ENCODE measurements around the gene CDK10.
"Not testable (repeated sequence)": the region's sequence is repeated elsewhere in the genome, so short reads cannot be mapped to it uniquely, and the experiment has no call there.

CDK10 gene

GRCh38 chr16:89694784-89695085, 8.2 kb downstream of the CDK10 start:
- H3K27ac ChIP-seq (ENCODE audit: low read depth, low read length); H3K9ac ChIP-seq (ENCODE audit: low read depth in 1 of 2, low read length in 2 of 2); H3K9me3 ChIP-seq (ENCODE audit: control insufficient read depth in 1 of 2, low read length in 2 of 2); H3K4me3 ChIP-seq (ENCODE audit: low read depth in 1 of 2, low read length in 2 of 2); H3K27me3 ChIP-seq (ENCODE audit: control insufficient read depth in 1 of 2, insufficient read depth in 2 of 2, low read length in 2 of 2): not testable (repeated sequence)
- Histone ChIP-seq H3K4me1 (ENCODE audit: control insufficient read depth in 1 of 2, insufficient read depth in 2 of 2, low read length in 2 of 2) (peaks cover 5 to 21% of the 10 kb centered on the region in 2 donors), H3K36me3 (ENCODE audit: control insufficient read depth in 1 of 2, insufficient read depth in 2 of 2, low read length in 2 of 2) (peaks cover 28 to 56% of the 10 kb centered on the region in 2 donors)

- H3K27ac ChIP-seq (ENCODE audit: low read depth, low read length): no peak overlapping the region
- H3K36me3 ChIP-seq (ENCODE audit: control insufficient read depth in 1 of 2, insufficient read depth in 2 of 2, low read length in 2 of 2): peaks cover 27 to 51% of the 10 kb centered on the region in 2 donors
- H3K9ac ChIP-seq (ENCODE audit: low read depth in 1 of 2, low read length in 2 of 2): no peak overlapping the region
- H3K9me3 ChIP-seq (ENCODE audit: control insufficient read depth in 1 of 2, low read length in 2 of 2): no peaks in the 10 kb centered on the region
- H3K27me3 ChIP-seq (ENCODE audit: control insufficient read depth in 1 of 2, insufficient read depth in 2 of 2, low read length in 2 of 2): no peaks in the 10 kb centered on the region
- peaks cover 8 to 26% of the 10 kb centered on the region in 2 donors for H3K4me1 ChIP-seq (ENCODE audit: control insufficient read depth in 1 of 2, insufficient read depth in 2 of 2, low read length in 2 of 2)
- no peak overlapping the region for H3K4me3 ChIP-seq (ENCODE audit: low read depth in 1 of 2, low read length in 2 of 2)
Measured at GRCh38 chr16:89695086-89695874, 8.8 kb downstream of the CDK10 start.

GRCh38 chr16:89695875-89696669, 9.6 kb downstream of the CDK10 start:
- Histone ChIP-seq H3K27ac (ENCODE audit: low read depth, low read length) (no peak overlapping the region), H3K9me3 (ENCODE audit: control insufficient read depth in 1 of 2, low read length in 2 of 2) (no peaks in the 10 kb centered on the region), H3K9ac (ENCODE audit: low read depth in 1 of 2, low read length in 2 of 2) (no peak overlapping the region), H3K4me3 (ENCODE audit: low read depth in 1 of 2, low read length in 2 of 2) (no peak overlapping the region), H3K4me1 (ENCODE audit: control insufficient read depth in 1 of 2, insufficient read depth in 2 of 2, low read length in 2 of 2) (peaks cover 12 to 31% of the 10 kb centered on the region in 2 donors), H3K27me3 (ENCODE audit: control insufficient read depth in 1 of 2, insufficient read depth in 2 of 2, low read length in 2 of 2) (no peaks in the 10 kb centered on the region), H3K36me3 (ENCODE audit: control insufficient read depth in 1 of 2, insufficient read depth in 2 of 2, low read length in 2 of 2) (peaks cover 22 to 45% of the 10 kb centered on the region in 2 donors)

- Histone ChIP-seq H3K4me3 (ENCODE audit: low read depth in 1 of 2, low read length in 2 of 2) (no peak overlapping the region), H3K9me3 (ENCODE audit: control insufficient read depth in 1 of 2, low read length in 2 of 2) (no peaks in the 10 kb centered on the region), H3K9ac (ENCODE audit: low read depth in 1 of 2, low read length in 2 of 2) (no peak overlapping the region), H3K36me3 (ENCODE audit: control insufficient read depth in 1 of 2, insufficient read depth in 2 of 2, low read length in 2 of 2) (peaks cover 17 to 38% of the 10 kb centered on the region in 2 donors), H3K4me1 (ENCODE audit: control insufficient read depth in 1 of 2, insufficient read depth in 2 of 2, low read length in 2 of 2) (peaks cover 12 to 31% of the 10 kb centered on the region in 2 donors), H3K27me3 (ENCODE audit: control insufficient read depth in 1 of 2, insufficient read depth in 2 of 2, low read length in 2 of 2) (no peaks in the 10 kb centered on the region), H3K27ac (ENCODE audit: low read depth, low read length) (no peak overlapping the region)
Measured at GRCh38 chr16:89696670-89697128, 10.2 kb downstream of the CDK10 start.

GRCh38 chr16:89697161-89697615, 10.7 kb downstream of the CDK10 start:
- H3K4me3 ChIP-seq (ENCODE audit: low read depth in 1 of 2, low read length in 2 of 2): no peak overlapping the region
- H3K4me1 ChIP-seq (ENCODE audit: control insufficient read depth in 1 of 2, insufficient read depth in 2 of 2, low read length in 2 of 2): peaks cover 12 to 33% of the 10 kb centered on the region in 2 donors
- H3K27ac ChIP-seq (ENCODE audit: low read depth, low read length): no peak overlapping the region
- peaks cover 14 to 34% of the 10 kb centered on the region in 2 donors for H3K36me3 ChIP-seq (ENCODE audit: control insufficient read depth in 1 of 2, insufficient read depth in 2 of 2, low read length in 2 of 2)
- no peak overlapping the region for H3K9ac ChIP-seq (ENCODE audit: low read depth in 1 of 2, low read length in 2 of 2)
- no peaks in the 10 kb centered on the region for H3K9me3 ChIP-seq (ENCODE audit: control insufficient read depth in 1 of 2, low read length in 2 of 2)
- no peaks in the 10 kb centered on the region for H3K27me3 ChIP-seq (ENCODE audit: control insufficient read depth in 1 of 2, insufficient read depth in 2 of 2, low read length in 2 of 2)

- no peaks in the 10 kb centered on the region for H3K27me3 ChIP-seq (ENCODE audit: control insufficient read depth in 1 of 2, insufficient read depth in 2 of 2, low read length in 2 of 2)
- no peak overlapping the region for H3K9ac ChIP-seq (ENCODE audit: low read depth in 1 of 2, low read length in 2 of 2)
- no peak overlapping the region for H3K4me3 ChIP-seq (ENCODE audit: low read depth in 1 of 2, low read length in 2 of 2)
- H3K9me3 ChIP-seq (ENCODE audit: control insufficient read depth in 1 of 2, low read length in 2 of 2): no peaks in the 10 kb centered on the region
- peaks cover 12 to 35% of the 10 kb centered on the region in 2 donors for H3K4me1 ChIP-seq (ENCODE audit: control insufficient read depth in 1 of 2, insufficient read depth in 2 of 2, low read length in 2 of 2)
- H3K27ac ChIP-seq (ENCODE audit: low read depth, low read length): no peak overlapping the region
- H3K36me3 ChIP-seq (ENCODE audit: control insufficient read depth in 1 of 2, insufficient read depth in 2 of 2, low read length in 2 of 2): peaks cover 10 to 31% of the 10 kb centered on the region in 2 donors
Measured at GRCh38 chr16:89697616-89698331, 11.3 kb downstream of the CDK10 start.

GRCh38 chr16:89698717-89699116, 12.2 kb downstream of the CDK10 start:
- H3K4me3 ChIP-seq (ENCODE audit: low read depth in 1 of 2, low read length in 2 of 2); H3K27ac ChIP-seq (ENCODE audit: low read depth, low read length); H3K9me3 ChIP-seq (ENCODE audit: control insufficient read depth in 1 of 2, low read length in 2 of 2); H3K9ac ChIP-seq (ENCODE audit: low read depth in 1 of 2, low read length in 2 of 2); H3K27me3 ChIP-seq (ENCODE audit: control insufficient read depth in 1 of 2, insufficient read depth in 2 of 2, low read length in 2 of 2): not testable (repeated sequence)
- peaks cover 12 to 35% of the 10 kb centered on the region in 2 donors for H3K4me1 ChIP-seq (ENCODE audit: control insufficient read depth in 1 of 2, insufficient read depth in 2 of 2, low read length in 2 of 2)
- H3K36me3 ChIP-seq (ENCODE audit: control insufficient read depth in 1 of 2, insufficient read depth in 2 of 2, low read length in 2 of 2): peaks cover 10 to 23% of the 10 kb centered on the region in 2 donors

GRCh38 chr16:89699629-89700099, 13.2 kb downstream of the CDK10 start:
- not testable (repeated sequence) for H3K27me3 ChIP-seq (ENCODE audit: control insufficient read depth in 1 of 2, insufficient read depth in 2 of 2, low read length in 2 of 2); H3K9me3 ChIP-seq (ENCODE audit: control insufficient read depth in 1 of 2, low read length in 2 of 2)
- Histone ChIP-seq H3K4me3 (ENCODE audit: low read depth in 1 of 2, low read length in 2 of 2) (peak overlapping the region; percentile 53 to 65), H3K9ac (ENCODE audit: low read depth in 1 of 2, low read length in 2 of 2) (peak overlapping the region in 1 of 2 donors; percentile 43), H3K36me3 (ENCODE audit: control insufficient read depth in 1 of 2, insufficient read depth in 2 of 2, low read length in 2 of 2) (peaks cover 7 to 15% of the 10 kb centered on the region in 2 donors), H3K4me1 (ENCODE audit: control insufficient read depth in 1 of 2, insufficient read depth in 2 of 2, low read length in 2 of 2) (peaks cover 12 to 35% of the 10 kb centered on the region in 2 donors), H3K27ac (ENCODE audit: low read depth, low read length) (peak overlapping the region; percentile 13)

- Histone ChIP-seq H3K4me1 (ENCODE audit: control insufficient read depth in 1 of 2, insufficient read depth in 2 of 2, low read length in 2 of 2) (peaks cover 12 to 31% of the 10 kb centered on the region in 2 donors), H3K9me3 (ENCODE audit: control insufficient read depth in 1 of 2, low read length in 2 of 2) (no peaks in the 10 kb centered on the region), H3K4me3 (ENCODE audit: low read depth in 1 of 2, low read length in 2 of 2) (peak overlapping the region; percentile 71 to 74), H3K36me3 (ENCODE audit: control insufficient read depth in 1 of 2, insufficient read depth in 2 of 2, low read length in 2 of 2) (peaks cover 4 to 13% of the 10 kb centered on the region in 2 donors), H3K27ac (ENCODE audit: low read depth, low read length) (peak overlapping the region; percentile 92), H3K27me3 (ENCODE audit: control insufficient read depth in 1 of 2, insufficient read depth in 2 of 2, low read length in 2 of 2) (no peaks in the 10 kb centered on the region), H3K9ac (ENCODE audit: low read depth in 1 of 2, low read length in 2 of 2) (peak overlapping the region; percentile 83 to 85)
Measured at GRCh38 chr16:89700100-89700648, 13.7 kb downstream of the CDK10 start.
